Measurements from ENCODE around the gene NFIX. TPM values are rescaled to one million over a fixed set of nuclear protein-coding genes. Genes with fewer than 3 reads are reported as not detected.
A peak's percentile ranks its signal among the peaks of the same experiment; 100 is the strongest.

The NFIX gene
- total and polyA plus RNA-seq, 5 experiments from 2014 or later: 0.68 to 8.6 (median 3.2) TPM; not detected in 1

DNA sequence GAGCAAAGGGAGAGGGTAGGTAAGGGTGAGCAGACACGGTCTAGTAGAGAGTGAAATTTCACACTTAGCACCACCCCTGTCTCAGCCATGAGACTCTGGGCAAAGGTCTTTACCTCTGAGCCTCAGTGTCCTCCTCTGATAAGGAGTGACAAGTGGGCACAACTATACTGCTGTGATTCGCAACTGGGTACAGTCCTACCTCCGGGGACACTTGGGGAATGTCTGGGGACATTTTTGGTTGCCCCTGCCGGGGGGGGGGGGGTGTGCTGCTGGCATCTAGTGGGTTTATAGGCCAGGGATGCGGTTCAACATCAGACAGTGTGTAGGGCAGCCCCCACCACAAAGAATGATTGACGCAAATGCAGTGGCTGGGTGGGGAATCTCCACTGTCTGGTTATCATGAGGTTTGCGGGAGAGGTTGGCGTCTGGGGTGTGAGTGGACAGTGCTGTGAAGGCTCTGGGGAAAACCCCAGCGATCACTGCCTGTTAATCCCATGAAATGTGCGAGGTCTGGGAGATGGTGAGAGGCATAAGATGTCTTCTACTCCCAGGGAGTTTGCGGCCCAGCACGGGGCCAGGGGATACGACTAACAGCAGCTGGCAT is 127.1 kb downstream of the NFIX start:
- Mint-ChIP-seq H3K9me3 (no peaks in the 10 kb centered on the region), H3K27me3 (no peaks in the 10 kb centered on the region), H3K27ac (peak overlapping the region in 6 of 10 donors; percentile 22 to 80 (median 72)), H3K36me3 (peaks cover 0 to 17% (median 0%) of the 10 kb centered on the region in 3 donors), H3K4me3 (peak overlapping the region in 5 of 10 donors; percentile 12 to 45 (median 33)), H3K4me1 (peaks cover 26 to 52% (median 46%) of the 10 kb centered on the region in 4 donors)
- ATAC-seq (no peak), DNase-seq (peak in 1 of 10 donors; percentile 6)
- POLR2A ChIA-PET: interaction anchor here (0.5 kb wide), 1 partner anchor 19 kb away, joined by 3 read pairs; no protein-coding TSS in a partner anchor

DNA sequence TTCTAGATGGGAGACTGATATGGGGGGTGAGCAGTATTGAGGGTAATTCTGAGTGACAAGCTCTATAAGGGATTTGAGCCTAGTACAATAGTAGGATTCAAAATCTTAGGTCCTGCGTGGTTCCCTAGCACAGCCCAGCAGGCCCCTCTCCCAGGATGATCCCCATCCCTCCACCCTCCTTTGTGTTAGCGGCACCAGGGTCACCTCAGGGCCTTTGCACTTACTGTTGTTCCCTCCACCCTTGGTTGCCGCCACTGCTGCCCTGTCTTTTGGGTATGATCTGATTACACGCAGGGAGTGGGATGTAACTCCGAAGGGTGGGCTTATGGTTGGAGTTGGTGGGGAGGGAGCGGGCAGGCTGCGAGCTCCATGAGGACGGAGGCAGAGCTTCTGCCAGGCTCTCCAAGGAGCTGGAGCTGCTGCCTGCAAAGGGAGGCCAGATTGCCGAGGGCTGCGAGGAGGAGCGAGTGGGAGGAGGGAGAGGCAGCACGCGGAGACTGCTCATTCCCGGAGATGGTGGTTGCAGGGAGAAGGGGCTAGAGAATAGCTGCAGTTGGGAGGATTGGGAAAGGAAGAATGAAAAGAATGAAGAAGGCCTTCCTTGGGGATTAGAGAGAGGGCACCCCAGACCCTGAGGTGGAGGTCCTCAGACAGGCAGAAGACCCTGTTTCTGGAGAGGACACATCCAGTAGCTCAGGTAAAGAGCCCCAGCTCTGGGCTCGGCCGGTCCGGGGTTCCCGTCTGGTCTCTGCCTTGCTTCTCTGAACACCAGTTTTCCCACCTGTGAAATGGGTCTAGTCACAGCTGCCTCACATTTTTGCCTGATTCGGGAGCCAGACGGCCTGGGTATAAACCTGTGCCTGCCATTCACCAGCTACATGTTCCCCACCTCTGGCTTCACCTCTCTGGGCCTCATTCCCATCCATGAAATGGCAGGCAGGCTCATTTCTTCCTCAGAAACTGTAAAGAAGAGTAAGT is 128.0 kb downstream of the NFIX start:
- Mint-ChIP-seq H3K27ac (peak overlapping the region in 3 of 10 donors; percentile 40 to 80 (median 71)), H3K27me3 (no peaks in the 10 kb centered on the region), H3K9me3 (no peaks in the 10 kb centered on the region), H3K36me3 (peaks cover 0 to 17% (median 0%) of the 10 kb centered on the region in 3 donors), H3K4me1 (peaks cover 28 to 54% (median 47%) of the 10 kb centered on the region in 4 donors), H3K4me3 (no peak overlapping the region)
- ATAC-seq: no peak
- POLR2A ChIA-PET: interaction anchor here (0.5 kb wide), 1 partner anchor 20 kb away, joined by 3 read pairs; no protein-coding TSS in a partner anchor
- DNase-seq: no peak

DNA sequence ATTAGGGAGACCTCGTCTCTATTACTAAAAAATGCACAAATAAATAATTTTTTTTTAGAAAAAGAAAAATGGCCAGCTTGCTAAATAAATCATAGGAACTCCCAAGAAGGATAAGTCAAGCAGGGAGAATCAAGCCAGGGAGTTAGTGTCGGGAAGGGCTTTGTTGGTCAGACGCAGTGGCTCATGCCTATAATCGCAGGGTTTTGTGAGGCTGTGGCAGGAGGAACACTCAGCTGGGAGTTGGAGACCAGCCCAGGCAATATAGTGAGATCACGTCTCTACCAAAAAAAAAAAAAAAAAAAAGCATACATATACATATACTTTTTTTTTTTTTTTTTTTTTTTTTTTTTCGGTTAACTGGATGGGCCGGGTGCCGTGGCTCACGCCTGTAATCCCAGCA is 131.8 kb downstream of the NFIX start:
- Mint-ChIP-seq H3K4me3 (no peak overlapping the region), H3K27me3 (no peaks in the 10 kb centered on the region), H3K27ac (peak overlapping the region in 2 of 10 donors; percentile 20 to 47), H3K36me3 (peaks cover 0 to 19% (median 0%) of the 10 kb centered on the region in 3 donors), H3K4me1 (peaks cover 20 to 39% (median 32%) of the 10 kb centered on the region in 4 donors), H3K9me3 (no peaks in the 10 kb centered on the region)
- POLR2A ChIA-PET: interaction anchor here (0.6 kb wide), 2 partner anchors 144 to 1450 kb away, joined by 3 to 4 read pairs; no protein-coding TSS in a partner anchor
- ATAC-seq: no peak
- DNase-seq: no peak

DNA sequence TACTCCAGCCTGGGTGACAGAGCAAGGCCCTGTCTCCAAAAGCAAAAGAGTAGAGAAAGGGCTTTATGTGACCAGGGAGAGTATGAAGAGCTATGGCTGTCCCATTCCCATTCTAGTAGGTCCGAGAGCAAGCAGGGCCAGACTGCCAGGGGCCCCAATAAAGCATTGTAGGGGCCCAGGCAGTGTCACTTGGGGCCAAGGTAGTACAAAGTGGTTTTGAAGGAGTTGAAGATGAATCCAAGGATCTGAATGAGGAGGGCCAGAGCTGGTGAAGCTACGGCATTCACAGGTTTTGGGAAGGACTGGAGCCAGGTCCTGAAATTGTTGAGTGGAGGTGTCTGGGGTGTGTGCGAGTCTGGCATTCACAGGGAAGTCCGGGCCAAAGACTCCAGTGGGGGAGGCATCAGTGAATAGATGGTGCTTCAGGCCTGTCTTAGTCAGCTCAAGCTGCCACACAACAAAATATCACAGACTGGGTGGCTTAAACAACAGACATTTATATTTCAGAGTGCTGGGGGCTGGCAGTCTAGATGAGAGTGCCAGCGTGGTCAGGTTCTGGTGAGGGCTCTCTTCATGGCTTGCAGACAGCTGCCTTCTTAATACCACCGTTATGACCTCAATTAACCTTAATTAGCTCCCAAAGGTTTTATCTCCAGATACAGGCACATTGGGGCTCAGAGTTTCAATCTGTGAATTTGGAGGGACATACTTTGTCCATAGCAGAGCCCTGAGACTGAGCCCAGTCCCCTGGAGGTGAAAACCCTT is 132.7 kb downstream of the NFIX start:
- POLR2A ChIA-PET: interaction anchor here (0.6 to 2.2 kb wide), 7 partner anchors 9 to 1449 kb away, joined by 3 to 7 read pairs (median 4); partner anchors contain the start of gene NACC1
- H3K27ac Mint-ChIP-seq: peak overlapping the region in 4 of 10 donors; percentile 19 to 60 (median 24)
- H3K36me3 Mint-ChIP-seq: peaks cover 0 to 23% (median 0%) of the 10 kb centered on the region in 3 donors
- DNase-seq (no peak), ATAC-seq (no peak)
- H3K9me3 Mint-ChIP-seq: no peaks in the 10 kb centered on the region
- no peaks in the 10 kb centered on the region for H3K27me3 Mint-ChIP-seq
- peaks cover 21 to 39% (median 33%) of the 10 kb centered on the region in 4 donors for H3K4me1 Mint-ChIP-seq
- no peak overlapping the region for H3K4me3 Mint-ChIP-seq

DNA sequence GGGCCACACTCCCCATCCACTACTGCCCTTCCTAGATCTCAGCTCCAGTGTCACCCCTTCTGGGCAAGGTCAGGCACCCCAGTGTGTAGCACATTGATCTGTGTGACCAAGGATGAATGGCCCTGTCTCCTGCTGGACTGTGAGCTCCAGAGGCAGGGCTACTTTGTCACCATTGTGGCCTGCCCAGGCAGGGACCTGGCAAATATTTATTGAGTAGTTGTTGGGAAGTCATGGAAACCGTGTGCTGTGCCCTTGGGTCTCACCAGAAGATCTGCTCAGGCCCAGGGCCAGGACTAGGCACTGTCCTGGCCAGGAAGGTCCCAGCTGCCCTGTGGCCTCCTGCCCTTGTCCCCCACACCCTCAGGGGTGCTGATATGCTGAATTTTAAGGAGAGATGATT is 133.3 kb downstream of the NFIX start:
- POLR2A ChIA-PET: interaction anchor here (0.8 to 2.2 kb wide), 3 partner anchors 11 to 24 kb away, joined by 3 to 7 read pairs (median 5); partner anchors contain the start of gene NACC1
- Mint-ChIP-seq H3K9me3 (no peaks in the 10 kb centered on the region), H3K36me3 (peaks cover 0 to 19% (median 0%) of the 10 kb centered on the region in 3 donors), H3K4me1 (peaks cover 22 to 43% (median 36%) of the 10 kb centered on the region in 4 donors), H3K27ac (peak overlapping the region in 6 of 10 donors; percentile 22 to 77 (median 60)), H3K27me3 (no peaks in the 10 kb centered on the region), H3K4me3 (no peak overlapping the region)
- DNase-seq (no peak), ATAC-seq (no peak)

DNA sequence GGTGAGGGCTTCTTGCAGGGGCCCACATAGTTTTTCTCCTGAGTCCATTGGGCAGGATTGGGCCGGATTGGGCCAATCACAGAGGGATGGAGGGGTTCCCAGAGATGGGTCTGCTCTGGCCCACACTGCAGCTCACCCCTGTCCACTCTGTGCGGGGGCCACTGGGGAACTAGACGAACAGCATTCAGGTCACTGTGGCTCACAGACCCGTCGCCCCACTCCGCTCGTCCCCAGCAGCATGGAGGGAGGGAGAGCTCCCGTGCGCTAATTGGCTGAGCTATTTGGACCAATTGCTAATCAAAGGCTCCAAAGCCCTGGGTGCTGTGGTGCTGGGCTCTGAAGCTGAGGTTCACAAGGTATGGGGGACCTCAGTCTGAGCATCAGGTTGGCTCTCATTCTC is 134.1 kb downstream of the NFIX start:
- no peak for ATAC-seq
- DNase-seq: no peak
- peaks cover 0 to 19% (median 0%) of the 10 kb centered on the region in 3 donors for H3K36me3 Mint-ChIP-seq
- no peak overlapping the region for H3K4me3 Mint-ChIP-seq
- POLR2A ChIA-PET: interaction anchor here (2.2 kb wide), 1 partner anchor 23 kb away, joined by 7 read pairs; no protein-coding TSS in a partner anchor
- no peaks in the 10 kb centered on the region for H3K9me3 Mint-ChIP-seq
- peaks cover 22 to 42% (median 36%) of the 10 kb centered on the region in 4 donors for H3K4me1 Mint-ChIP-seq
- no peak overlapping the region for H3K27ac Mint-ChIP-seq
- H3K27me3 Mint-ChIP-seq: no peaks in the 10 kb centered on the region

DNA sequence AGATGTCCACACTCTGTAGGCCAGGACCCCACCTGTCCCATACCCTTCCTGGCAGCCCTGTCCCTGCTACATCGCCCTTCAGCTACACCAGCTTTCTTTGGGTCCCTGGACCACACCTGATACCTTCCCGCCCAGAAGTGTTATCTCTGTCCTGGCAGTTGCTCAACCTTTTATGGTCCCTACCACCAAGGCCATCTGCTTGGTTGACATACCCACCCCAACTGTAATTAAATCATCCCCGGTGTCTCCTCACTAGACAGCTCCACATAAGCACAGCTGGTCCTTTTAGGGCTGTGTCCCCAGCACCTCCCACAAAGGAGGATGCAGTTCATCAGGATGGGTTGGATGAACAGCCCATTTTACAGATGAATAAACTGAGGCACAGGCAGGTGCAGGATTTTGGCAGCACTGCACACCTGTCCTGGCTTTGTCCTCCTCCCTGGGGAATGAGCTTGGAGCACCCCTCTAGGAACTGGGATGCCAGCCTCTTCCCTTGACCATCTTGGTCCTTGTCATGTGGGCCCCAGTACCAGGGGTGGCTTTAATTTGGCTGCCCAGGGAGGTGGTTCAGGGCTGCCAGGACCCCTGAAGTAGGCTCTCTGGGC is 135.7 kb downstream of the NFIX start:
- peaks cover 22 to 38% (median 36%) of the 10 kb centered on the region in 4 donors for H3K4me1 Mint-ChIP-seq
- POLR2A ChIA-PET: interaction anchor here (0.7 to 1.1 kb wide), 2 partner anchors 11 to 24 kb away, joined by 3 read pairs; no protein-coding TSS in a partner anchor
- H3K27me3 Mint-ChIP-seq: no peaks in the 10 kb centered on the region
- DNase-seq (no peak), ATAC-seq (no peak)
- H3K4me3 Mint-ChIP-seq: no peak overlapping the region
- peak overlapping the region in 3 of 10 donors; percentile 12 to 29 (median 17) for H3K27ac Mint-ChIP-seq
- peaks cover 0 to 19% (median 0%) of the 10 kb centered on the region in 3 donors for H3K36me3 Mint-ChIP-seq
- no peaks in the 10 kb centered on the region for H3K9me3 Mint-ChIP-seq

DNA sequence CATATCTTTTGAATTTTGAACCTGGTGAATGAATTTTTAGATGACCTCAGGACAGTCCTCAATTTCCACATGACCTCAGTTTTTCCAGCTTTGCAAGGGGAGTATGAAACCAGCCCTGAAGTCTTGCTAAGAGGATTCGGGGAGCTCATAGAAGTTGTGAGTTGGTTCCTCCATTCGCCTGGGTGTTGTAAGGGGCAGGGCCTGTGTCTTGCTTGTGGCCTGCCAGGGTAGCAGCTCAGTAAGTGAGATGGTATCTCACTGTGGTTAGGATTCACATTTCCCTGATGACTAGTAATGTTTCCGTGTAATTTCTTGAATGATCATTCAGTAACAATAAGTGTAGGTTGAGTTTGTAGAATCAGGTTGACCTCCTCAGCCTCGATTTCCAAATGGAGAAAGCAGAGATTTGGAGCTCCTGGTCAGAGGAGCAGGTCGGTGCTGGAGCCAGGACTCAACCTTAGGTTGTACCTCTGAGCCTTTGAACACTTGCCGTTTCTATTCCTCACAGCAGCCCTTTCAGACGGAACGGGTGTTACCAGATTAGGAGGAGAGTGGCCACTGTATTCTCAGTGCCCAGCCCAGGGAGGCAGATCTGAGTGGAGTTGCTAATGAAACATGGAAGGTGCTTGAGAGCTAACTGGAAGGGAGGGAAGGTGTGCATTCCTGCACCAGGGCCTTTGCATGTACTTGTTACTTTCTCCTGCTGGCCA is 137.4 kb downstream of the NFIX start:
- Mint-ChIP-seq H3K36me3 (peaks cover 0 to 29% (median 0%) of the 10 kb centered on the region in 3 donors), H3K4me3 (peak overlapping the region in 3 of 10 donors; percentile 1 to 26 (median 25)), H3K27ac (peak overlapping the region in 8 of 10 donors; percentile 2 to 80 (median 39)), H3K27me3 (no peaks in the 10 kb centered on the region), H3K4me1 (peaks cover 21 to 36% (median 35%) of the 10 kb centered on the region in 4 donors), H3K9me3 (no peaks in the 10 kb centered on the region)
- POLR2A ChIA-PET: interaction anchor here (0.7 kb wide), 1 partner anchor 20 kb away, joined by 3 read pairs; no protein-coding TSS in a partner anchor
- DNase-seq: peak in 1 of 10 donors; percentile 20
- ATAC-seq: peak in 1 of 2 donors; percentile 53

DNA sequence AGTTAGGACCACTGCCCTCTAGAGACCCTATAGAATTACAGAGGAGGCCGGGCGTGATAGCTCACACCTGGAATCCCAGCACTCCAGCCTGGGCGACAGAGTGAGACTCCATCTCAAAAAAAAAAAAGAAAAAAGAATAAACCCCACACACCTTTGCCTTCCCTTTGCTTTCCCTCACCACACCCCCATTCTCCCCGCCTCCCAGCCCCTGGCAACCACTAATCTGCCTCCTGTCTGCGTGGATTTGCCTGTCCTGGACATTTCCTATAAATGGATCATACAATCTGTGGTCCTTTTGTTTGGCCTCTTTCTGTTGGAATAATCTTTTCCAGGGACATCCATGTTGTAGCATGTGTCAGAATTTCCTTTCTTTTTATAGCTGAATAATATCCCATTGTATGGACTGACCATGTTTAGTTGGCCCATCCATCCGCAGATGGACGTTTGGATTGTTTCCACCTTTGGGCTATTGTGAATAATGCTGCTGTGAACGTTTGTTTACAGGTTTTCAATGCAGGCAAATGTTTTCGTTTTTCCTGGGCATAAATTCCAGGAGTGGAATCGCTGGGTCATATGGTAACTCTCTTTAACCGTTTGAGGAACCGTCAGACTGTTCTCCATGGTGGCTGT is 138.1 kb downstream of the NFIX start:
- no peak for DNase-seq
- no peak for ATAC-seq
- peak overlapping the region in 3 of 10 donors; percentile 40 to 80 (median 58) for H3K27ac Mint-ChIP-seq
- no peaks in the 10 kb centered on the region for H3K9me3 Mint-ChIP-seq
- no peak overlapping the region for H3K4me3 Mint-ChIP-seq
- peaks cover 0 to 35% (median 0%) of the 10 kb centered on the region in 3 donors for H3K36me3 Mint-ChIP-seq
- H3K27me3 Mint-ChIP-seq: no peaks in the 10 kb centered on the region
- POLR2A ChIA-PET: no interaction called here
- peaks cover 17 to 31% (median 29%) of the 10 kb centered on the region in 4 donors for H3K4me1 Mint-ChIP-seq

DNA sequence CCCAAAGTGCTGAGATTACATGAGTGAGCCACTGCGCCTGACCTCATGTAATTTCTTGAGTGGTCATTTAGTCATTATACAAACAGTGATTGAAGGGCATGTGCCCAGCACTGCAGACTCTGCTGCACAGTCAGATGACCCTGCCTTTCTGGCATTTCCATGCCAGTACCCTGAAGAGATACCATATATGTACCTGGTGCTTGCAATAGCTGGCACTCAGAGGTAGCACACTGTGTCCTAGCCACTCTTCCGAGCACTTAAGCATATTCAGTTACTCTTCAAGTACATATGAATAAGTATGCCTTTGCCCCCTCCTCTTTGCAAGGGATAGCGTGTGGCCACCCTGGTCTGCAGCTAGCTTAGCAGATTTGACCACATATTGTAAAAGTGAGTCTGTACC is 139.4 kb downstream of the NFIX start:
- Mint-ChIP-seq H3K4me1 (peaks cover 12 to 27% (median 24%) of the 10 kb centered on the region in 4 donors), H3K9me3 (no peaks in the 10 kb centered on the region), H3K27me3 (no peaks in the 10 kb centered on the region), H3K36me3 (peaks cover 0 to 39% (median 0%) of the 10 kb centered on the region in 3 donors), H3K27ac (peak overlapping the region in 4 of 10 donors; percentile 6 to 73 (median 14)), H3K4me3 (no peak overlapping the region)
- ATAC-seq (no peak), DNase-seq (no peak)
- POLR2A ChIA-PET: interaction anchor here (1.3 kb wide), 1 partner anchor 11 kb away, joined by 5 read pairs; no protein-coding TSS in a partner anchor
